Hematopoietic multipotent progenitor cell treated with erythropoietin and hydrocortisone succinate and interleukin-3 and kit ligand, for 4 days (in vitro differentiated cells): ENCODE data around the gene IQGAP2.

ENCODE experiments used
- DNase-seq: peaks from one replicate; pipeline ENCODE4 v3.0.0-alpha.2; 2015

Gene IQGAP2, protein sequence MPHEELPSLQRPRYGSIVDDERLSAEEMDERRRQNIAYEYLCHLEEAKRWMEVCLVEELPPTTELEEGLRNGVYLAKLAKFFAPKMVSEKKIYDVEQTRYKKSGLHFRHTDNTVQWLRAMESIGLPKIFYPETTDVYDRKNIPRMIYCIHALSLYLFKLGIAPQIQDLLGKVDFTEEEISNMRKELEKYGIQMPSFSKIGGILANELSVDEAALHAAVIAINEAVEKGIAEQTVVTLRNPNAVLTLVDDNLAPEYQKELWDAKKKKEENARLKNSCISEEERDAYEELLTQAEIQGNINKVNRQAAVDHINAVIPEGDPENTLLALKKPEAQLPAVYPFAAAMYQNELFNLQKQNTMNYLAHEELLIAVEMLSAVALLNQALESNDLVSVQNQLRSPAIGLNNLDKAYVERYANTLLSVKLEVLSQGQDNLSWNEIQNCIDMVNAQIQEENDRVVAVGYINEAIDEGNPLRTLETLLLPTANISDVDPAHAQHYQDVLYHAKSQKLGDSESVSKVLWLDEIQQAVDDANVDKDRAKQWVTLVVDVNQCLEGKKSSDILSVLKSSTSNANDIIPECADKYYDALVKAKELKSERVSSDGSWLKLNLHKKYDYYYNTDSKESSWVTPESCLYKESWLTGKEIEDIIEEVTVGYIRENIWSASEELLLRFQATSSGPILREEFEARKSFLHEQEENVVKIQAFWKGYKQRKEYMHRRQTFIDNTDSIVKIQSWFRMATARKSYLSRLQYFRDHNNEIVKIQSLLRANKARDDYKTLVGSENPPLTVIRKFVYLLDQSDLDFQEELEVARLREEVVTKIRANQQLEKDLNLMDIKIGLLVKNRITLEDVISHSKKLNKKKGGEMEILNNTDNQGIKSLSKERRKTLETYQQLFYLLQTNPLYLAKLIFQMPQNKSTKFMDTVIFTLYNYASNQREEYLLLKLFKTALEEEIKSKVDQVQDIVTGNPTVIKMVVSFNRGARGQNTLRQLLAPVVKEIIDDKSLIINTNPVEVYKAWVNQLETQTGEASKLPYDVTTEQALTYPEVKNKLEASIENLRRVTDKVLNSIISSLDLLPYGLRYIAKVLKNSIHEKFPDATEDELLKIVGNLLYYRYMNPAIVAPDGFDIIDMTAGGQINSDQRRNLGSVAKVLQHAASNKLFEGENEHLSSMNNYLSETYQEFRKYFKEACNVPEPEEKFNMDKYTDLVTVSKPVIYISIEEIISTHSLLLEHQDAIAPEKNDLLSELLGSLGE (N-terminal part only)

GRCh38 chr5:76402886-76403765 lies at the start of gene IQGAP2:
Gene IQGAP2, plus strand, starts transcription at chr5:76403285. Its CDS starts 261 bp downstream, at chr5:76403546.
- peak; percentile 93 for DNase-seq

DNA sequence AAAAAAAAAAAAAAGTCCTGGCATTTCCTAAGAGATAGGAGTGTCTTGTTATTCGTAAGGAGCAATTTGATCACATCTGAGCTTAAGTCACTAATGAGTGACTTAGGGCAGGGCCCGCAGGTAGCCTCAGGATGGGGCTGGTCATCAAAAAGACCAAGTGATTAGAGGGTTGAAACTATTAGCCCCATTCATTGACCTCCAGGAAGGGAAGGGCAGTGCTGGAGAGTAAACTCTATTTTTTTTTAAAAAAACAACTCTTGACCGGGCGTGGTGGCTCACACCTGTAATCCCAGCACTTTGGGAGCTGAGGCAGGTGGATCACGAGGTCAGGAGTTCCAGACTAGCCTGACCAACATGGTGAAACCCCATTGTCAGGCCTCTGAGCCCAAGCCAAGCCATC lies 46.2 kb upstream of the IQGAP2 start:
- no peak for DNase-seq

- DNase-seq, result peak; percentile 96
Measured at GRCh38 chr5:76363352-76364225, 39.5 kb upstream of the IQGAP2 start.

- no peak for DNase-seq
Measured at GRCh38 chr5:76364226-76364589, 38.9 kb upstream of the IQGAP2 start.

GRCh38 chr5:76365561-76365960 lies 37.5 kb upstream of the IQGAP2 start:
- DNase-seq, result peak; percentile 64

GRCh38 chr5:76366596-76366995 lies 36.5 kb upstream of the IQGAP2 start:
- DNase-seq, result no peak

- DNase-seq, result no peak
Measured at GRCh38 chr5:76367623-76368371, 35.3 kb upstream of the IQGAP2 start.

GRCh38 chr5:76368941-76369340 lies 34.1 kb upstream of the IQGAP2 start:
- DNase-seq, result no peak

GRCh38 chr5:76369668-76370067 lies 33.4 kb upstream of the IQGAP2 start:
- peak; percentile 66 for DNase-seq

DNA sequence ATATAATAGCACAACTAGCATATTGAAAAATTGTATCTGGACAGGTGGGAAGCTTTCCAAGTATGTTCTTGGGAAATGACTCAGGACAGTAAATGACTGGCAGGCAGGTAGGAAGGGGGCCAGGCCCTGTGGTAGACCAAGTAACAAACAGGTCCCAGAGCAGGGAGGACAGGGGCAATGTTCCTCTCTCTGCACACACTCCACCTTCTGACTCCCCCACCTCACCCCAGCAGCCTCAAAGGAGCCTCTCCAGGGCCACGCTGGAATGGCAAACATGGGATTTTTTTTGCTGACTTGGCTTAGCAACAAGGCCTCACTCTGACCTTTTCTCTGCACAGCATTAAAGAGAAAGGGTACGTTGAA lies 31.1 kb upstream of the IQGAP2 start:
- no peak for DNase-seq

GRCh38 chr5:76372323-76373054 lies 30.6 kb upstream of the IQGAP2 start:
- peak; percentile 93 for DNase-seq

GRCh38 chr5:76376148-76376865 lies 26.8 kb upstream of the IQGAP2 start:
- peak; percentile 52 for DNase-seq

- DNase-seq, result peak; percentile 43
Measured at GRCh38 chr5:76376866-76377230, 26.2 kb upstream of the IQGAP2 start.

DNA sequence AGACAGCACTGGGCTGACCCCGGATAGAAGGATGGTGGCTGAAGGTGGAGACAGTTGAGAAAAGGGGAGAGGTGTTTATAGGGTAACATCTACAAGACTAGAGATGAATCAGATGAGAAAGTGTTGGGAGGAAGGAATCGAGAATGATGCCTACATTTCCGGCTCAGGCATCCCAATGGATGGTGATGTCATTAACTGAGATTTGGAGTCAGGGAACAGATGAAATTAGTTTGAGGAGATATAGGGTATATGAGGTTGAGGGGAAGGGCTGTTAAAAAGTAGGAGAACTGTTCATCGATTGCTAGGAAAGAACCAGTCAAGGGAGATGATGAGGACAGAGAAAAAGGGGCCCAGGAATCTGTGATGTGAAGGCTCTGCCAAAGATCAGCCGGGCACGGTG lies 24.7 kb upstream of the IQGAP2 start:
- DNase-seq, result no peak

DNA sequence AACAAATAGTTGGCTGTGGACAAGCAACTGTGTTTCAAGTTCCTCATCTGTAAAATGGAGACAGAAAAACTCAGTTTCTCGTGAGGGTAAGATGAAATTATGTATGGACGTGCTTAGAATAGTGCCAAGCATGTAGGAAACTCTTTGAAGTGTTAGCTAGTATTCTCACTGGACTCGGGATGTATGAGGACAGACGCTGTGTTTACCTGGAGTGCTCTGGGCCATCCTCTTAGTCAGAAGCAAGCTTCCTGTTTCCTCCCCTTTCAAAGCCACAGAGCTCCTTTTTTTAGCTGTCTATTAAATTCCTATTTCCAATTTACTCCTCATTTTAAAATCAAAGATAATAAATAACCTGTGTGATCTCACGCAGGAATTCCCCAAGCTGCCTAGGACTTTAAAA lies 23.8 kb upstream of the IQGAP2 start:
- DNase-seq, result no peak

- DNase-seq, result no peak
Measured at GRCh38 chr5:76379855-76380254, 23.2 kb upstream of the IQGAP2 start.

DNA sequence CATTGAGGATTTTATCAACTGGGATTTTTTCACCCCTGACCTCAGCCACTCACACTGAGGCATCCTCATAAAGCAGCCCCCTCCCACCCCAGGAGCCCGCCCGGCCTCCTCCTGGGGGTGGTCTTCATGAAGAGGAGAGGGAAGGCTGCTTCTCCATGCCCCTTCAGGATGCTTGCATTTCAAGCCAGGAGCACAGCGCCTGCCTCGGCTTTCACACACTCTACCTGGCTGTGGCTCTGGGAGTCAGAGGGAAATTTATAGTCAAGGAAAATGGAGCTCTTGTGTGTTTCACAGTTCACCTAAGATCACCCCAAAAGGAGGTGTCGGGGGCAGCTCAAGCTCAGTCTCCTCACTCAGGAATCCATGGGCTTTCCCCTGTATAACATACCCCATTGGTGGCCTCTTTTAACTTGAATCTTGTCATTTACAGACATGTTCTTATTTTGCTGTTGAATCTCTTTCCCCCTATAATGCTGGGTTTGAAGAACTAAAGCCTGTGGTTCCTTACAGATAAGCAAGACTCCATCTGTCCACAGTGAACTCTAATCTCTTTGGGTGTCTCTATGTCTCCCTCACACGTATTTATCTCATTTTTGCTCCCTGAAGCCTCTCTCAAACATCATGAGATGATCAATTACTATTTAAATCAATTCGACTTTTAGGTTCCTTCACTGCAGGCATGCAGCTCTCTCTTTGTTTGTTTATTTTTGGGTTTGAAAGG lies 22.6 kb upstream of the IQGAP2 start:
- peak; percentile 83 for DNase-seq

DNA sequence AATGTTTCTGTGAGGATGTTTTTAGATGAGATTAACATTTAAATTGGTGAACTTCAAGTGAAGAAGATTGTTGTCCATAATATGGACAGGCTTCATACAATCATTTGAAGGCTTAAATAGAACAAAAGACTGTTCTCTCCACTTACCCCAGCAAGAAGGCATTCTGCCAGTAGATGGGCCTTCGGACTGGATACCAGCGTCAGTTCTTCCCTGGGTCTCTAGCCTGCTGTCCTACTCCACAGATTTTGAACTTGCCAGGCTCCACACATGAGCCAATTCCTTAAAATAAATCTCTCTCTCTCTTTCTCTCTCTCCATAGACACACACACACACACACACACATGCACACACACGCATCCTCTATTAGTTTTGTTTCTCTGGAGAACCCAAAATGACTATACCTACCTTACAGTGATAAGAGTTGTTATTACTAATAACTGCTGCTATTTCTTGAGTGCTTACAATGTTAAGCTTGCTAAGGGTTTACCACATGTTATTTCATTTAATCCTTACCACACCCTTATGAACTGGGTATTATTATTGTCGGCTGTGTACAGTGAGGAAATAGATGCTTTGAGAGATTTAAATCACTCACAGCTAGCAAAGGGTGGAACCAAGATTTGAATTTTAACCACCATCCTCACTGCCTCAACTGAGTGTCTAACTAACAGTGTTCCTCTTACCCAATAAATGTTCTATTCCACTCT lies 19.8 kb upstream of the IQGAP2 start:
- no peak for DNase-seq
